Pons (tissue), 1 donor: ENCODE data around the gene DUSP7.

Source experiments
- DNase-seq: peaks from one replicate; pipeline ENCODE4 v3.0.0-alpha.2; 2016; ENCODE audit warnings: low spot score

DUSP7 gene

DNA sequence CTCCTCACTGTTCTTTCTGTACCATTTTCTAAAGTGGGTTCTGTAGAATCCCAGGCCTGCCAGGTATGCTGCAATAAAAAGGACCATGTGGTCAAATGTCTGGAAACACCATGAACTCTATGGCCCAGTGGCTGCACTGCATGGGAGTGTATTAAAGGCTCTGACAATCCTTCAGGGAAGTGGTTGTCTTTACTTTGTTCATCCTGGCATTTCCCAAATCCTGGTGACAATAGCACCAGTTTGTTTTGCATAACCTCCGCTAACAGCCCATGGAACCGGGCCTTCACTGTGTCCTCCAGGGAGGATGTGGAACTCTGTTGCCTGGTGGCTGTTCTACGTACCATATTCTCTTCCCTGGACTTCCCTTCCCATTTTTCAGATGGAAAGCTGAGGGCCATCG, 11.2 kb upstream of the DUSP7 start:
- no peak for DNase-seq

GRCh38 chr3:52067046-52067445, 10.7 kb upstream of the DUSP7 start:
- DNase-seq = no peak

DNA sequence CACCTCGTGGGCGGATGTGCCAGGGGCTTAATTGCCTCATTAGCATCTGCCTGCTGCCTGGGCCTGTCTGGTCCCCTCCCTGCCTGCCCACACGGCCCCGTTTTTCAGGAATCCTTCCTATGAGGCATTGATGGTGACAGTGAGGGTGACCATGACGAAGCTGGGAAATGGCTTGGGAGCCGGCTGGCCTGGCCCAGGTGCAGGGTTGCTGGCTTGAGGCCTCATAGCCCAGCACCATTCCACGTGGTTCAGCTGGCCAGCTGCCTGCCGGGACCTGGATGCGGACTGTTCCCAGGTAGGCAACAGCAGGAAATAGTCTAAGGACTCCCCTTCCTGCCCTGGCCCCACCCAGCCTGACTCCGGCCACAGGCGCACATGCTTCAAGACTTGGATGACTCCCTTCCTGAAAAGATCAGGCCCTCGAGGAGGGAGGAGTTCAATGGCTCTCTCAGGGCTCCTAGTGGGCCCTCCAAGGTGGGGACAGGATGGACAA, 8.9 kb upstream of the DUSP7 start:
- no peak for DNase-seq

DNA sequence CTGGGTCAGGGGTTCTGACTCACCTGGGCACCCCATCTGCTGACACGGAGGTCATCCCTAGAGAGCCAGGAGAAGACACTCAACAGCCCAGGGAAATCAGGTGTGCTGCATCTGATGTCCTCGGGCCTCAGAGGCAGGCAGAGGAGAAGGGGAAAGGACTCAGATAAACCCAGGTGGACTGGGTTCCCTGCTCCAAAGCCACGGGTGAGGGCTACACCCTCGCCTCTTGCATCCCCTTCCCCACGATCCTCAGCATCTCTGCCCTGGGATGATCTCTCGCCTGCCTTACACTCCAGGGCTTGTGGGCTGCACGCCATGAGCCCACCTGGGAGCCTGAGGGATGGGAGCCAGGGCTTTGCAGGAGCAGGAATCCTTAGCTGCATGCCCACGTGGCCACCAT, 8.2 kb upstream of the DUSP7 start:
- no peak for DNase-seq

GRCh38 chr3:52063026-52063723, 6.8 kb upstream of the DUSP7 start:
- no peak for DNase-seq

DNA sequence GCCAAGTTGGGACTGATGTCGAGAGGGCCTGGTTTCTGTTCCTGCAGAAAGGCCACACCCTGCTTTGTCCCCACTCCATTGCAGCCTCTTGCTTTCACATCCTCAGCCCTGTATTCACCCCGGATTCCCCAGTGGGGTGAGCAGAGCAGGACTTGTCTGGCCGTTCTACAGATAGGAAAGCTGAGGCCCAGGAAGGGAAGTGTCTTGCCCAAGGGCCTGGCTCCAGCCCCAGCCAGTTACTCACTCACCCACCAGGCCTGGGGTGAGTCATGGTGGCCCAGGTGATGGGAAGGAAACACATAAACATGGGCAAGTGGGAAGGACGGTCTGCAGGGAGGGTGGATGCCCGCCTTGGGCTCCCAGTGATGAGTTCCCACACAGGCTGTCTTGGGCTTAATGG, 6.1 kb upstream of the DUSP7 start:
- no peak for DNase-seq

- no peak for DNase-seq
Measured at GRCh38 chr3:52061121-52061910, 4.9 kb upstream of the DUSP7 start.

GRCh38 chr3:52059781-52060180, 3.4 kb upstream of the DUSP7 start:
- no peak for DNase-seq

DNA sequence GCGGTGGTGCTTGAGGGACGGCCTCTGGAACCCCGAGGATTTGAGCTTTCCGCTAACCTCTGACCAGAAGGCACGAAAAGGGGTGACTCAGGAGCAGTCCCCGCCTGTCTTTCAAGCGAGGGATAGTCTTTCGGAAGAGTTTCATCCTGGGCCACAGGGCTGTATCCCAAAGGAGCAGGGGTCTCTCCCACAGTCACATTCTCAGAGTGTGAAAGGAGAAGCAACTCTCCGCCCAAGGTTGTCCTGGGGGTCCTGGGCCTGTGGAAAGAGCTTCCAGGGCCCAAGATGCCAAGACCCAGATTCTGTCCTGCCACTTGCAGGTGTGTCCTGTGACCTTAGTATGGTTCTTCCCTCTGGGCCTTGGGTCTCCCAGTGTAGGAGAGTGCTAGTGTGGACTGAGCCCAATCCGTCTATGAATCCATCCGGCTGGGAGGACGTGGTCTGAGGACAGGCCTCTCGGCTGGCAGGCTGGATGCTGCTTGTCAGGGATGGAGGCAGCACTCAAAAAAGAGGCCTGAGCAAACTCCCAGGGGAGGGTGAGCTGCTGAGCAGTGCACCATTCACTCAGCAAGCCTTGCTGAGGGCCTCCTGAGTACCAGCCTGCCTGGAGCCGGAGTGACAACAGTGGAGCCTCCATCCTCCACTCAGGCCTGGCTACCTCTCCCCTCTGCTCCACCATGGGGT, 1.6 kb upstream of the DUSP7 start:
- no peak for DNase-seq

- DNase-seq = peak; percentile 100
Measured at GRCh38 chr3:52056968-52057811, 819 bp upstream of the DUSP7 start.

- DNase-seq = no peak
Measured at GRCh38 chr3:52055537-52056351, 627 bp downstream of the DUSP7 start.

- DNase-seq = no peak
Measured at GRCh38 chr3:52054661-52055511, 1.5 kb downstream of the DUSP7 start.

- peak; percentile 78 for DNase-seq
Measured at GRCh38 chr3:52053307-52054304, 2.8 kb downstream of the DUSP7 start.

DNA sequence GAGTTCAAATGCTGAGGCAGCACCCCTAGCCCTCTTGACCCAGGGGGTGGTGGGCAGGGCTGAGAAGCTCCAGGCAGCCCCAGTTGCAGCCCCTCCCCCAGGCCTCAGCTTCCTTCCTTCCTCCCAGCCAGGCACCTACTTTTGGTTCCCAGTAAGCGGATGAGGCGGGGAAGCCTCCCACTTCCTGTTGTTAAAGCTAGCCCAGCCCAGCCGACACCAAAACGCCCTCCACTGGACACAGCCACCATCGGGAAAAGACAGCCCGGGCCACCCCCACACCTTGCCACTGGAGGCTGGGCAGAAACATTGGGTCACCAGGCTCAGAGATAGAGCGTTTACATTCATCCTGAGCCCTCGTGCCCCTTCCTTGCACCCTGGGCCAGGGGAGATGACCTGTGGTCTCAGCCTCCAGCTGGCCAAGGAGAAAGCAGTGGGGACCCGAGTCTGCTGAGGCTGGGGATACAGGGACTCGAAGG, 3.5 kb downstream of the DUSP7 start:
- peak; percentile 91 for DNase-seq

DNA sequence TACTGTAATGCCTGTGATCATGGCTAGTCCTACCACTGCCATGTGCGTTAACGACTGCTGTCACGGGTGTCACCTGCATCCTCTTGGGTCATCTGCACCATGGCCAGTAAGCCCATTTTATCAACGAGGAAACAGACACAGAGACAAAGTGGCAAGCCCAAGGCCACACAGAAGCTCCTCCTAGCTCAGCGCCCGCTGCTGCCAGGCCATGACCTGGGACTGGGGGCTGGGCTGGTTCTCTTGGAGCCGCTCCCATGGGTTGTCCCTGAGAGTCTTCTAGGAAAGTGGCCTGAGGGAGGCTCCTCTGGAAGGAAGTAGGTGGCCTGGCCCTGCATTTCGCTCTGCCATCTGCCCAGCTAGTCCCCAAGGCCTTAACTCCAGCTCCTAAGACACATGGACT, 4.9 kb downstream of the DUSP7 start:
- no peak for DNase-seq

- no peak for DNase-seq
Measured at GRCh38 chr3:52050571-52050970, 5.8 kb downstream of the DUSP7 start.

- no peak for DNase-seq
Measured at GRCh38 chr3:52049503-52049902, 6.9 kb downstream of the DUSP7 start.

DNA sequence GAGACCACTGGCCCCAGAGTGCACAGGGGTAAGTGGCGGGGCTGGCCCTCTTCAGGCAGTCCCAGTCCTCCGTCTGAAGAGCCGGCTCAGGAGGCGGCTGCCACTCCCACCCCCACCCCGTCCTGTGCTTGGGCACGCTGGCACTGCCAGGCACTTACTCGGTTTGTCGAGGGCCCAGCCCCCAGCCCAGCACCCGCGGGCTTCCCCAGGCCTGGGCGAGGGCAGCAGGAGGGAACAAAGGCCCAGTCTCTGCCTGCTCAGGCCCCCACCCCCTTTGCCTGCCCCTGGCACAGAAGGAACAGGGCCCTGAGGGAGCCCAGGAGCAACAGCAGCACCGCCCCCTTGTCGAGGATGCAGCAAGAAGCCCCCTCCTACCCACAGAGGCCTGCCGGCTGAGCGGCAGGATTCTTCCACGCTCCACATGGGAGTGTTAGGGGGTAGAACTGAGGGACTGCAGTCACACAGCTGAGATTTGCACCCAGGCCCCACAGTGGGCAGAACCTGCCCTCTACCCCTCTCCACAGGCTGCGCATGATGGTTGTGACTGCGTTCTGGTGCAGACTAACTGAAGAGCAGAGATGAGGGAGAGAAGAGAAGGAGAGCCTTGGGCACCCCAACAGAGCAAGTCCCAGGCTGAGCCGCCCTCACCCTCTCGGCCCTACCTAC, 8.9 kb downstream of the DUSP7 start:
- peak; percentile 96 for DNase-seq
